Naive B cell (primary cell): ENCODE measurements around the gene HIGD1B. TPM values are rescaled to one million over a fixed set of nuclear protein-coding genes. Genes with fewer than 3 reads are reported as not detected.

Experiments used
- ATAC-seq, 2 donors: fragments of 150-1000 bp; cut with Tn5 transposase; 2 replicates each; pipeline ENCODE4 v1.10.0; 2021; ENCODE audit warnings: low read depth in 2 of 2, mild to moderate bottlenecking in 2 of 2, moderate library complexity in 2 of 2
- DNase-seq: peaks from one replicate; pipeline ENCODE4 v3.0.0; 2022
- H3K27ac Mint-ChIP-seq, 6 donors: one replicate each; pipeline ENCODE4 v1.8.0; 2020 to 2022; ENCODE audit warnings: mild to moderate bottlenecking in 6 of 6, mixed read lengths in 6 of 6, moderate library complexity in 5 of 6, inconsistent platforms in 2 of 6
- H3K27me3 Mint-ChIP-seq, 3 donors: one replicate each; pipeline ENCODE4 v1.8.0; 2021 to 2022; ENCODE audit warnings: mixed read lengths in 3 of 3, mild to moderate bottlenecking in 1 of 3
- H3K36me3 Mint-ChIP-seq, 2 donors: one replicate each; pipeline ENCODE4 v1.8.0; 2020 to 2022; ENCODE audit warnings: mixed read lengths in 2 of 2, inconsistent platforms in 1 of 2, mild to moderate bottlenecking in 1 of 2
- H3K4me1 Mint-ChIP-seq, 3 donors: one replicate each; pipeline ENCODE4 v1.8.0; 2020 to 2022; ENCODE audit warnings: mixed read lengths in 3 of 3, inconsistent platforms in 1 of 3, mild to moderate bottlenecking in 1 of 3, moderate library complexity in 1 of 3
- H3K4me3 Mint-ChIP-seq, 8 donors: one replicate each; pipeline ENCODE4 v1.8.0; 2020 to 2022; ENCODE audit warnings: mild to moderate bottlenecking in 8 of 8, mixed read lengths in 8 of 8, moderate library complexity in 8 of 8, inconsistent platforms in 2 of 8
- H3K9me3 Mint-ChIP-seq, 7 donors: one replicate each; pipeline ENCODE4 v1.8.0; 2020 to 2022; ENCODE audit warnings: mixed read lengths in 7 of 7, mild to moderate bottlenecking in 5 of 7, inconsistent platforms in 2 of 7, moderate library complexity in 1 of 7
- polyA plus RNA-seq, 6 donors: library from polyadenylated mRNA; unstranded; fragments of 300-500 nt; fragmentation: Illumina TruSeq; gene quantifications; one replicate each; pipeline ENCODE4 v1.2.3, GENCODE V29; 2021; ENCODE audit warnings: low read depth in 6 of 6

HIGD1B gene
- polyA plus RNA-seq, 6 donors from 2014 or later: not detected

DNA sequence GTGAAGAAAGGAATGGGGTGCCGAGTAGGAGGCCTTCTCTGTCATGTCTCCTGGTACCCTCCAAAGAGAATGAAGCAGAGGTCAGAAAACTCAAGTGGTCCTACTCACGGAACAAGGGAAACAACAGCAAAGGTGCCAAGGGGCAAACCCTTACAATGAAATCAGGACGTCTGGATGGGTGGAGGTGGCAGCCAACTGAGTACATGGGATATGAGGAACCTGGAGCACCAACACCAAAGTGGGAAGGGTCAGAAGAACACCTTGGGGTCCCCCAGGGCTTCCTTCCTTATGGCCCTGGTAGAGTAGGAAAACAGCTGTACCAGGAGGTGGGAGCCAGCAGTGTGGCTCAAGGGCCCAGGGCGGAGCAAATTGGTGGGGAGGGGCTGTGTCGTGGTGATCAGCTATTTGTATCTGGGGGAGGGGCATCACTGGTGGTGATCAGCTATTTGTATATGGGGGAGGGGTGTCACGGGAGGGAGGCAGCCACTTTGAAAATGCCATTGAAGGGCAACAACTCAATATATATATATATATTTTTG, 643 bp downstream of the HIGD1B start:
- no peak for DNase-seq
- Mint-ChIP-seq H3K9me3 (no peaks in the 10 kb centered on the region), H3K4me1 (peaks cover 3 to 12% (median 5%) of the 10 kb centered on the region in 3 donors), H3K27me3 (no peaks in the 10 kb centered on the region), H3K36me3 (peaks cover 0 to under 1% of the 10 kb centered on the region in 2 donors), H3K27ac (peak overlapping the region in 3 of 6 donors; percentile 10 to 57 (median 46)), H3K4me3 (no peak overlapping the region)
- ATAC-seq: no peak

DNA sequence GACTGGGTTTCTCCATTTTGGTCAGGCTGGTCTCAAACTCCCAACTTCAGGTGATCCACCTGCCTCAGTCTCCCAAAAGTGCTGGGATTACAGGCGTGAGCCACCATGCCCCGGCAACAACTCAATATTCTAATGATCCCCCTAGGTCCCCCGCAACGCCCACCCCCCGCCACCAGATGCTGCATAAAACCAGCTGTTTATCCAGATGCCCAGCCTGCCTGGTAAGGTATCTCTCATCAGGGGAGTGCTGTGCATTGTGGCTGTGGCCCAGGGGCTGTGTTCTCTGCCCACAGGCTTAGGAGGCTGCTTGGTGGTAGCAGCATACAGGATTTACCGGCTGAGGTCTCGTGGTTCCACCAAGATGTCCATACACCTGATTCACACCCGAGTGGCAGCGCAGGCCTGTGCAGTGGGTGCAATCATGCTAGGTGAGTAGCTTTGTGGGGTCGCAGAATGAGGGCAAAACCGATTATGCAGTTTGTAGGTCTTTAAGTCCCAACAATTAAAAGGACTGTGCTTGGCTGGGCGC, 1.3 kb downstream of the HIGD1B start:
- ATAC-seq (no peak), DNase-seq (no peak)
- peak overlapping the region in 1 of 6 donors; percentile 73 for H3K27ac Mint-ChIP-seq
- no peak overlapping the region for H3K4me3 Mint-ChIP-seq
- no peaks in the 10 kb centered on the region for H3K27me3 Mint-ChIP-seq
- H3K36me3 Mint-ChIP-seq: peaks cover 0 to 7% of the 10 kb centered on the region in 2 donors
- H3K9me3 Mint-ChIP-seq: no peaks in the 10 kb centered on the region
- H3K4me1 Mint-ChIP-seq: peaks cover 3 to 12% (median 5%) of the 10 kb centered on the region in 3 donors

DNA sequence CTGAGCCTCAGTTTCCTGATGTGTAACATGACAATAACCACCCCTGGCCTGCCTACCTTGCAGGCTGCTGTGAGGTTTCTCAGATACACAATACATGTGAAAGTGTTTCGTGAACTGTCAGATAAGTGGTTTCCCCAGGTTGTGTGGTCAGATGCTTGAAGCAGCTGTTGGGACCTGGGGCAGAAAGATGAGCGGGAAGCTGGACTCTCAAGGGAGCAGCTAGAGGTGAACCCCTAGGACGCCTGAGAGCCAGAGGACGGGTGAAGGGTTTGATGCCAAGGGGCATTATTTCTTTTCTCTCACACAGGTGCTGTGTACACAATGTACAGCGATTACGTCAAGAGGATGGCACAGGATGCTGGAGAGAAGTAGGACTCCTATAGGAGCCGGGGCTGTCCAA, 2.3 kb downstream of the HIGD1B start:
- Mint-ChIP-seq H3K27me3 (no peaks in the 10 kb centered on the region), H3K27ac (peak overlapping the region in 4 of 6 donors; percentile 27 to 78 (median 54)), H3K4me3 (no peak overlapping the region), H3K9me3 (no peaks in the 10 kb centered on the region), H3K4me1 (peaks cover 3 to 12% (median 5%) of the 10 kb centered on the region in 3 donors), H3K36me3 (peaks cover 7 to 17% of the 10 kb centered on the region in 2 donors)
- no peak for DNase-seq
- no peak for ATAC-seq

DNA sequence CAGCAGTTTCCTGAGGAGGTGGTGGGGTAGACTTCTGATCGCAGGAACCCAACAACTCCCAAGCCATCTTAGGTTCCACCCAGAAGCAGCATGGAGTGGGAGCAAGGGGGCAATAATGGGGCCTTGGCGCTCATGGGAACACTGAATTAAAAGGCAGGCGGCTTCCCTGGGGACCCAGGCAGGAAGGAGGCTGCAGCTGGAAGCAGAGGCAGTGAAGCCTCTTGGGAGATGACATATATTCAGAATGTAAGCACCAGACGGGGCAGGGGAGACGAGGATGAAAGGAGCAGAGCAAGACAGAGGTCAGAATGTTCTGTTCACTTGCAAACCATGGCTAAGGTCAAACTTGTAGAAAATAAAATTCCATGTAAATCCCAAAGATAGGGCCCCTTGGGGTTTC, 2.9 kb downstream of the HIGD1B start:
- H3K27ac Mint-ChIP-seq: peak overlapping the region in 4 of 6 donors; percentile 47 to 70 (median 64)
- DNase-seq: no peak
- no peaks in the 10 kb centered on the region for H3K27me3 Mint-ChIP-seq
- peaks cover 9 to 17% of the 10 kb centered on the region in 2 donors for H3K36me3 Mint-ChIP-seq
- H3K4me3 Mint-ChIP-seq: no peak overlapping the region
- H3K9me3 Mint-ChIP-seq: no peaks in the 10 kb centered on the region
- H3K4me1 Mint-ChIP-seq: peaks cover 3 to 12% (median 5%) of the 10 kb centered on the region in 3 donors
- no peak for ATAC-seq

DNA sequence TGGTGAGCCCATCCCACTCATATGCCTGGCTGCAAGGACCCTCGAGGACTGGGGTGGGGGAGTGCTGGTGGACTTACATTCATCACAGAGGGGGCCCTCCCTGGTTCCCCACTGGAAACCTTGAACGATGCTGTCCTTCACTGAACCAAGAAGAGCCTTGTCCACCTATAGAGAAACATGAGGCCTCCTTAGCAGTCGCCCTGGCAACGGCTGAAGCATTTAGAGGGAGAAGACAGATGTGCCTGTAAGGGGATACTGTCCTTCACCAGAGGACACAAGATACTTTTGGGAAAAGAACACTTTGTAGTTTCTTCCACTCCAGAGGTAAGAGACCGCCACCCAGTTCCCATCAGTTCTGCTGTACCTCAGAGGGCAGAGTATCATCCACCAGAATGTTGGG, 6.5 kb downstream of the HIGD1B start:
- no peaks in the 10 kb centered on the region for H3K9me3 Mint-ChIP-seq
- no peak overlapping the region for H3K4me3 Mint-ChIP-seq
- peaks cover 14 to 17% of the 10 kb centered on the region in 2 donors for H3K36me3 Mint-ChIP-seq
- peaks cover 0 to 10% (median 5%) of the 10 kb centered on the region in 3 donors for H3K4me1 Mint-ChIP-seq
- peak overlapping the region in 2 of 6 donors; percentile 54 to 92 for H3K27ac Mint-ChIP-seq
- no peaks in the 10 kb centered on the region for H3K27me3 Mint-ChIP-seq
- ATAC-seq: no peak
- DNase-seq: no peak

DNA sequence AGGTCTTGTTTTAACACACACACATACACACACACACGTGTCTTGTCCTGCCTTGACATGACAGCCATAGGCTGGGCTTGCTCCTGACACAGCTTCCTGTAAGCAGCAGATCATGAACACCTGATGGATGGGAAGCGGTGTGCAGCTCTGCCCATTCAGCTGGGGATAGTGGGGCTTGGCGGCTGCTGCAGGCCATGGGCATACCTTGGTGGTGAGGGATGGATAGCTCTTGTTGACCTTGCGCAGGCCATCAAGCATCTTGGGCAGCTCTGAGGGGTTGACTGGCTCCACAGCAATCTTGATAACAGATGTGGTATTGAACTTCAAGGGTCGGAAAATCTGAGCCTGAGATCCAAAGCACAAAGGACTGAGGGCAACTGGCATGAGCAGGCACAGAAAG, 12.0 kb downstream of the HIGD1B start:
- Mint-ChIP-seq H3K27me3 (no peaks in the 10 kb centered on the region), H3K4me1 (peaks cover 0 to 4% (median 4%) of the 10 kb centered on the region in 3 donors), H3K27ac (peak overlapping the region in 2 of 6 donors; percentile 9 to 52), H3K36me3 (peaks cover 28 to 30% of the 10 kb centered on the region in 2 donors), H3K4me3 (no peak overlapping the region), H3K9me3 (no peaks in the 10 kb centered on the region)
- no peak for DNase-seq
- ATAC-seq: no peak

DNA sequence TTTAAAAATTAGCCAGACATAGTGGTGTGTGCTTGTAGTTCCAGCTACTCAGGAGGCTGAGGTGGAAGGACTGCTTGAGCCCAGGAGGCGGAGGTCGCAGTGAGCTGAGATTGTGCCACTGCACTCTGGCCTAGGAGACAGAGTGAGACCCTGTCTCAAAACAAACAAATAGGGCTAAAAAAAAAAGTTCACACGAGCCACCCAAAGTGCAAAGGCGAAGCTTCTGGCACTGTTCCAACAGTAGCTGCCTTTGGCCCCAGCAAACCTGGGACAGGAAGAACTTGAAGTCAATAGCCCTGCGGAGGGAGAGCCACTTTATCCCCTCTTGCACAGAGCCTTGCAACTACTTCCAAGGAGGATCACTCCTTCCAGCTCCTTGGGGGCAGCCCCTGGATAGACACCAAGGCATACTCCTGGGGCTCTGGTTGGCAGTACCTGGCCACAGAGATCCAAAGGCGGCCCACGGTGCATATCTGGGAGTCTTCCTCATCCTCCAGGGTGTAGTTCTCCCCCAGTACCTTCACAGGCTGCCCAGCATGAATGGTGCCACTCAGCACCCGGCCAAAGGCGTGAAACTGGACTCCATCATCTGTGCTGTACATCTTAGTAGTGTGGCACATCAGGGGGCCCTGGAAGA, 14.7 kb downstream of the HIGD1B start:
- H3K4me3 Mint-ChIP-seq: peak overlapping the region in 1 of 8 donors; percentile 15
- no peaks in the 10 kb centered on the region for H3K9me3 Mint-ChIP-seq
- no peaks in the 10 kb centered on the region for H3K27me3 Mint-ChIP-seq
- H3K36me3 Mint-ChIP-seq: peaks cover 24 to 27% of the 10 kb centered on the region in 2 donors
- ATAC-seq (no peak), DNase-seq (no peak)
- peaks cover 0 to 4% (median 4%) of the 10 kb centered on the region in 3 donors for H3K4me1 Mint-ChIP-seq
- peak overlapping the region in 1 of 6 donors; percentile 83 for H3K27ac Mint-ChIP-seq

DNA sequence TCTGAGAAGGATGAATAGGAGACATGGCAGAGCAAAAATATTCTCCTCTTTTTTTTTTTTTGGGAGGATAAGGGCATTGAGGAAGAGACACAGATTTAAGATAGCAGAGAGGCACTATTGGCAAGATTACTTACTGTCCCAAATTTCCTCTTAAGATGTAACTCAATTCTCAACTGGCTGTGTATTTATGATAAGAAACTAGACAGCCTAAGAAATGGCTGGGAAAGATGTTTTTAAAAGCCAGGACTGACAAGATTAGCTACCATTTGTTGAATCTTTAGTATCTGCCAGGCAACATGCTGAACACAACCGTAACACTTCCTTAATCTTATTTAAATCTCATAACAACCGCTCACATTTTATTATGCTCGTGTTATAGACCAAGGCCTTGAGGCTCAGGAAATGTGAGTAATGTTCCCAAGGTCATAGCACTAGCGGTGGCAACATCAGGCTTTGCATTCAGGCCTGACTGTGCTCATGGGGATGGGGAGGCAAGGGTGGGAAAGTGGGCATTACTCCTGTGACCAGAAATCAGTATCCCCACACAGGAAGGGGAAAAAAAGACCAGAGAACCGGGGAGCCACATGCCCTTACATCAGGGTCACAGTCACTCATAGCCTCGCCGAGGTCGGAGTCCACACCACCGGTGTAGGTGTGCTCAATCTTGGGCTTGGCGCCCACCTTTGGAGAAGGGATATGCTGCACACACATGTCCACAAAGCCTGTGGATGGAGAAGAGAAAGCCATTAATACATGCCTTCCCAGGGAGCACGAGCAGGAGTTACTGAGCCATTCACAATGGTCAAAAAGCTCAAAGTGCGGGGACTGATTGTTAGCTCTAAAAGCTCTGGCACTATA, 15.6 kb downstream of the HIGD1B start:
- Mint-ChIP-seq H3K27me3 (no peaks in the 10 kb centered on the region), H3K4me3 (peak overlapping the region in 1 of 8 donors; percentile 35), H3K27ac (no peak overlapping the region), H3K4me1 (peaks cover 0 to 4% (median 4%) of the 10 kb centered on the region in 3 donors), H3K36me3 (peaks cover 24 to 27% of the 10 kb centered on the region in 2 donors), H3K9me3 (no peaks in the 10 kb centered on the region)
- DNase-seq: no peak
- ATAC-seq: no peak

DNA sequence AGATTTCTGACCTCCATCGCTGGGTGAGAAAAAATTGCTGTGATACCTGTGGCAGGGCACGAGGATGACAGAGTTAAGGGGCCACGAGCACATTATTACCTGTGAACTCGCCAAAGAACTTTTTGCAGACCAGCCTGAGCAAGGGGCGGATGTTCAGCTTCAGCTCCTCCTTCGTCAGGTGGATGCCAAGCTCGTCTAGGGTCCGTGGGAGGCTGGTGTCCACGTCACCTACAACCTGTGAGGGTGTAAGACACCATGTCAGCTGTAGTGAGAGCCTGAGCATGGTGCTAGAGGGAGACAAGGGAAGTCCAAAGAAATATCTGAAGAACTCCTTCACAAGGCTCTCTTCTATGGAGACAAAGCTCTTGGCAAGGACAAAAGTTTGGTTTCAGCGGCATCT, 17.1 kb downstream of the HIGD1B start:
- Mint-ChIP-seq H3K9me3 (no peaks in the 10 kb centered on the region), H3K36me3 (peaks cover 26 to 30% of the 10 kb centered on the region in 2 donors), H3K27ac (no peak overlapping the region), H3K4me1 (peaks cover 0 to 1% (median under 1%) of the 10 kb centered on the region in 3 donors), H3K4me3 (no peak overlapping the region), H3K27me3 (no peaks in the 10 kb centered on the region)
- DNase-seq (no peak), ATAC-seq (no peak)

DNA sequence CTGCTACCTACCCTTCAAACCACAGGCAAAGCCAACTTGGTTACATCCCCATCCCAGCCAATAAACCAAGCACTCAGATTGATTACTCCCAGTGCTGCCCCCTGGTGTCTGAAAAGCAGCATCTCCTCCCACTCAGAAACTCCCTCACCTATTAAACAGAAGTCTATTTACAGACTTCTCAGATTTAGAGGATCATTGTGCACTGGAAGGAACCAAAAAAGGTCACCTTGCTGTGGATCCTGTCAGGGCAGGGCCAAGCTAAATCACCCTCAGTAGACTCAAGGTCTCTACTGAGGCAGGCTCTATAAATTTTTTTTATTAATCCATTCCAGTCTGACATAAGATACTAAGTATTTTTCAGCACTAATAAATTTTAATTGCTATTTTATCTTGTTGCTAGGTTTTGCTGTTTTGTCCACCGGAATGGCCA, 17.6 kb downstream of the HIGD1B start:
- H3K27me3 Mint-ChIP-seq: no peaks in the 10 kb centered on the region
- no peaks in the 10 kb centered on the region for H3K4me1 Mint-ChIP-seq
- no peak overlapping the region for H3K27ac Mint-ChIP-seq
- H3K36me3 Mint-ChIP-seq: peaks cover 23 to 28% of the 10 kb centered on the region in 2 donors
- peak; percentile 60 for DNase-seq
- H3K4me3 Mint-ChIP-seq: no peak overlapping the region
- ATAC-seq: peak; percentile 48 to 67
- H3K9me3 Mint-ChIP-seq: no peaks in the 10 kb centered on the region

DNA sequence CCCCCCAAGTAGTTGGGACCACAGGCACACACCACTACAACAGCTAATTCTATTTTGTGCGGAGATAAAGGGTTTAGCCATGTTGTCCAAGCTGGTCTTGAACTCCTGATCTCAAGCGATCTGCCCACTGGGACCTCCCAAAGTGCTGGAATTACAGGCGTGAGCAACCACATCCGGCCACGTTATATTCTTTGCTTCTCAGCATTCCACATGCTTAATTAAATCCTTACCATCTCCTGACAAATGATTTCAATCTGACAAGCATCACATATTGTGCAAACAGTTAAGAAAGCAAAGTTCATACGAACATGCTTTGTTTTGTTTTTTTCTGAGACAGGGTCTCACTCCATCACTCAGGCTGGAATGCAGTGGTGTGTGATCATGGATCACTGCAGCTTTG, 18.2 kb downstream of the HIGD1B start:
- DNase-seq: no peak
- Mint-ChIP-seq H3K4me3 (no peak overlapping the region), H3K27me3 (no peaks in the 10 kb centered on the region), H3K27ac (peak overlapping the region in 1 of 6 donors; percentile 37), H3K9me3 (no peaks in the 10 kb centered on the region), H3K36me3 (peaks cover 23% of the 10 kb centered on the region in 2 donors), H3K4me1 (no peaks in the 10 kb centered on the region)
- no peak for ATAC-seq

DNA sequence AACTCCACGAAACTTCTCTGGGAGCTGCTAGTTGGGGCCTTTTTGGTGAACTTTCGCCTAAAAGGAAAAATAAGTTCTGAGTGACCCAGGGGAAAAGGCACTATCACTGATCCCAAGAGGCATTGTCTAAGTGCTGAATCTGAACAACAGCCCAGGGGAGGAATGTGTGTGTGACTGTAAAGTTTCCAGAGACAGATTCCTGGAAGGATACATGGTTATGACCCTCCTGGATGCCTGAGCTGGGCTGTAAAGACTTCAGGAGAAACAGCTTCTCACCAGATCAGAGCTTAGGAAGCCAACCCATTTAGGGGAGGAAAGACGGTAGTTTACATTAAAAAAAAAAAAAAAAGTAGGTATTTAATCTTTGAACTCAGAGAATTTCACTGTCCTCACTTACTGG, 20.2 kb downstream of the HIGD1B start:
- no peaks in the 10 kb centered on the region for H3K27me3 Mint-ChIP-seq
- peaks cover 23 to 27% of the 10 kb centered on the region in 2 donors for H3K36me3 Mint-ChIP-seq
- DNase-seq: no peak
- no peaks in the 10 kb centered on the region for H3K4me1 Mint-ChIP-seq
- H3K27ac Mint-ChIP-seq: peak overlapping the region in 1 of 6 donors; percentile 50
- no peak for ATAC-seq
- no peak overlapping the region for H3K4me3 Mint-ChIP-seq
- H3K9me3 Mint-ChIP-seq: no peaks in the 10 kb centered on the region

DNA sequence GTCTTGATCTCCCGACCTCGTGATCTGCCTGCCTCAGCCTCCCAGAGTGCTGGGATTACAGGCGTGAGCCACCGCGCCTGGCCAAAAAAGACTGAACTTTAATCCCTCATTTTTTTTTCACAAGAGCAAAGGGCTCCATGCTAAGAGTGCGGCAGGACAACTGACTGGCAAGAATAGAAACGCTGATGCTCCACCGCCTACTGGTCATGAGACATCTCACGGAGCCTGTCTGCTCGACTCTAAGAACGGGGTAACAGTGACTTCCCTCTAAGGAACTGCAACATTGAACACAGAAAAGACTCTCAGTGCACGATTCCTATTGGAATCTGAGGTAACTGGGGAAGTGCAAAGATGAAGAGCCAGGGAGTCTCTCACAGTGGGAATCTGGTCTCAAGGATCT, 23.9 kb downstream of the HIGD1B start:
- Mint-ChIP-seq H3K9me3 (no peaks in the 10 kb centered on the region), H3K4me1 (no peaks in the 10 kb centered on the region), H3K36me3 (peaks cover 20 to 23% of the 10 kb centered on the region in 2 donors), H3K4me3 (no peak overlapping the region), H3K27ac (peak overlapping the region in 1 of 6 donors; percentile 54), H3K27me3 (no peaks in the 10 kb centered on the region)
- ATAC-seq (no peak), DNase-seq (no peak)
